ENCODE results near the gene ZNF804B.

DNA sequence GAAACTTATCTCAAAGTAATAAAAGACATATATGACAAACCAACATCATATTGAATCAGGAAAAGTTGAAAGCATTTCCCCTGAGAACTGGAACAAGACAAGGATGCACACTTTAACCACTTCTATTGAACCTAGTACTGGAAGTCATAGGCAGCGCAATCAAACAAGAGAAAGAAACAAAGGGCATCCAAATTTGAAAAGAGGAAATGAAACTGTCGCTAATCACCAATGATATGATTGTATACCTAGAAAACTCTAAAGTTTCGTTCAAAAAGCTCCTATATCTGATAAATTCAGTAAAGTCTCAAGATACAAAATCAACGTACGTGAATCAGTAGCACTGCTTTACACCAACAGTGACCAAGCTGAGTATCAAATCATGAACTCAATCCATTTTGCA is 173.8 kb downstream of the ZNF804B start:
- no peak for TF ChIP-seq POLR2AphosphoS5 (IDR thresholded peaks at IDR 0.05)
- TF ChIP-seq, protein P1, sequence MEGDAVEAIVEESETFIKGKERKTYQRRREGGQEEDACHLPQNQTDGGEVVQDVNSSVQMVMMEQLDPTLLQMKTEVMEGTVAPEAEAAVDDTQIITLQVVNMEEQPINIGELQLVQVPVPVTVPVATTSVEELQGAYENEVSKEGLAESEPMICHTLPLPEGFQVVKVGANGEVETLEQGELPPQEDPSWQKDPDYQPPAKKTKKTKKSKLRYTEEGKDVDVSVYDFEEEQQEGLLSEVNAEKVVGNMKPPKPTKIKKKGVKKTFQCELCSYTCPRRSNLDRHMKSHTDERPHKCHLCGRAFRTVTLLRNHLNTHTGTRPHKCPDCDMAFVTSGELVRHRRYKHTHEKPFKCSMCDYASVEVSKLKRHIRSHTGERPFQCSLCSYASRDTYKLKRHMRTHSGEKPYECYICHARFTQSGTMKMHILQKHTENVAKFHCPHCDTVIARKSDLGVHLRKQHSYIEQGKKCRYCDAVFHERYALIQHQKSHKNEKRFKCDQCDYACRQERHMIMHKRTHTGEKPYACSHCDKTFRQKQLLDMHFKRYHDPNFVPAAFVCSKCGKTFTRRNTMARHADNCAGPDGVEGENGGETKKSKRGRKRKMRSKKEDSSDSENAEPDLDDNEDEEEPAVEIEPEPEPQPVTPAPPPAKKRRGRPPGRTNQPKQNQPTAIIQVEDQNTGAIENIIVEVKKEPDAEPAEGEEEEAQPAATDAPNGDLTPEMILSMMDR (IDR thresholded peaks at IDR 0.05), result no peak
- TF ChIP-seq EP300 (IDR thresholded peaks at IDR 0.05), result no peak

Data from sigmoid colon (tissue), 4 donors.